Lower leg skin (tissue), 3 donors: ENCODE data around the gene MYADML2.

Experiments
- POLR2A ChIP-seq, 2 donors: fragments of 450-650 bp; IDR thresholded peaks; one replicate each; pipeline ENCODE4 v1.6.1; 2016 to 2017; ENCODE audit warnings: antibody characterized with exemption in 2 of 2, mild to moderate bottlenecking in 1 of 2, moderate library complexity in 1 of 2
- TF ChIP-seq, protein P1 (sequence below), 3 donors: fragments of 450-650 bp; IDR thresholded peaks; one replicate each; pipeline ENCODE4 v1.5.1; 2016; ENCODE audit warnings: antibody characterized with exemption in 3 of 3, mild to moderate bottlenecking in 3 of 3, moderate library complexity in 2 of 3

DNA sequence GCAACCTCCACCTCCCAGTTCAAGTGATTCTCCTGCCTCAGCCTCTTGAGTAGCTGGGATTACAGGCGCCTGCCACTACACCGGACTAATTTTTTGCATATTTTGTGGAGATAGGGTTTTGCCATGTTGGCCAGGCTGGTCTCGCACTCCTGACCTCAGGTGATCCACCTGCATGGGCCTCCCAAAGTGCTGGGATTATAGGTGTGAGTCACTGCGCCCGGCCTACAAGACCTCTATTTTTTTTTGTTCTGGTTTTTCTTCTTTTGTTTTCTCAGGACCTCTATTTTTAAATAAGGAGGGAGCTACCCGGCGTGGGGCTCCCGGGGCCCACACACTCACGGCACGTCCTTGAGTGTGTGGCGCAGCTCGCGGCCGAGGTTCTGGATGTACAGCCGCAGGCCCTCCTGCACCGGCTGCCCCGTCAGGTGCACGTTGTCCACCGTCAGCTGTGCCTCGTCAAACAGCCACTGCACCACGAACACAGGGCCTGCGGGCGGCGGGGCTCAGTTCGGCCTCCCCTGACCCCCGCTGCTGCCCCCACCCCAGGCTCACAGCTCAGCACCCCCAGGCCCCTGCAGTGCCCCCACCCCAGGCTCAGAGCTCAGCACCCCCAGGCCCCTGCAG, 8.1 kb upstream of the MYADML2 start:
- TF ChIP-seq, protein P1, sequence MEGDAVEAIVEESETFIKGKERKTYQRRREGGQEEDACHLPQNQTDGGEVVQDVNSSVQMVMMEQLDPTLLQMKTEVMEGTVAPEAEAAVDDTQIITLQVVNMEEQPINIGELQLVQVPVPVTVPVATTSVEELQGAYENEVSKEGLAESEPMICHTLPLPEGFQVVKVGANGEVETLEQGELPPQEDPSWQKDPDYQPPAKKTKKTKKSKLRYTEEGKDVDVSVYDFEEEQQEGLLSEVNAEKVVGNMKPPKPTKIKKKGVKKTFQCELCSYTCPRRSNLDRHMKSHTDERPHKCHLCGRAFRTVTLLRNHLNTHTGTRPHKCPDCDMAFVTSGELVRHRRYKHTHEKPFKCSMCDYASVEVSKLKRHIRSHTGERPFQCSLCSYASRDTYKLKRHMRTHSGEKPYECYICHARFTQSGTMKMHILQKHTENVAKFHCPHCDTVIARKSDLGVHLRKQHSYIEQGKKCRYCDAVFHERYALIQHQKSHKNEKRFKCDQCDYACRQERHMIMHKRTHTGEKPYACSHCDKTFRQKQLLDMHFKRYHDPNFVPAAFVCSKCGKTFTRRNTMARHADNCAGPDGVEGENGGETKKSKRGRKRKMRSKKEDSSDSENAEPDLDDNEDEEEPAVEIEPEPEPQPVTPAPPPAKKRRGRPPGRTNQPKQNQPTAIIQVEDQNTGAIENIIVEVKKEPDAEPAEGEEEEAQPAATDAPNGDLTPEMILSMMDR (IDR thresholded peaks at IDR 0.05): no peak
- TF ChIP-seq POLR2A (IDR thresholded peaks at IDR 0.05): no peak
